Left lung (tissue), 10 donors: ENCODE data around the gene MYPOP. TPM values are rescaled to one million over a fixed set of nuclear protein-coding genes. Genes with fewer than 3 reads are reported as not detected.
A peak's percentile ranks its signal among the peaks of the same experiment; 100 is the strongest.

Experiments
- ATAC-seq: fragments of 200-7000 bp; cut with Tn5 transposase; one replicate; pipeline ENCODE4 v1.9.1; 2020; ENCODE audit warnings: moderate library complexity
- DNase-seq, 4 donors: peaks; one replicate each; pipeline ENCODE4 v3.0.0-alpha.2; 2013 to 2020
- H3K27ac ChIP-seq, 2 donors: fragments of 200-600 bp; sonication (generic) in 1 of 2; one replicate each; pipeline versions ENCODE4 v1.5.0 to v1.8.0; 2020 to 2021
- H3K27me3 ChIP-seq, 2 donors: fragments of 200-600 bp; sonication (generic) in 1 of 2; one replicate each; pipeline versions ENCODE4 v1.5.0 to v1.8.0; 2020 to 2021
- H3K36me3 ChIP-seq, 2 donors: fragments of 200-600 bp; sonication (generic) in 1 of 2; one replicate each; pipeline versions ENCODE4 v1.5.0 to v1.8.0; 2020 to 2021
- H3K4me1 ChIP-seq, 2 donors: fragments of 200-600 bp; one replicate each; pipeline ENCODE4 v1.8.0; 2021
- H3K4me3 ChIP-seq, 2 donors: fragments of 200-600 bp; sonication (generic) in 1 of 2; one replicate each; pipeline versions ENCODE4 v1.5.0 to v1.8.0; 2020 to 2021; ENCODE audit warnings: mild to moderate bottlenecking in 1 of 2
- H3K9me3 ChIP-seq, 2 donors: fragments of 200-600 bp; sonication (generic) in 1 of 2; one replicate each; pipeline versions ENCODE4 v1.5.0 to v1.8.0; 2020 to 2021
- intact Hi-C, 2 donors: fragments of 100-400 bp; cut with DNase I; formaldehyde crosslinking; loops; one replicate each; pipeline versions ENCODE4 v1.11.2 to v1.14.2; 2022
- polyA plus RNA-seq, 6 donors: library from polyadenylated mRNA; unstranded; fragments of 120-200 nt; gene quantifications; one replicate each; pipeline ENCODE4 v1.2.1, GENCODE V29; 2013; ENCODE audit not compliant: insufficient read length in 6 of 6
- total RNA-seq, 2 donors: library from RNA; stranded (reverse); fragmentation: NEBNext Ultra II Directional; extraction: Animal tissue kit (Norgen Biotek cat#: 25700); gene quantifications; one replicate each; pipeline ENCODE4 v1.2.1, GENCODE V29; 2021
- TF ChIP-seq, protein P1 (sequence below), 2 donors: fragments of 200-600 bp; sonication (generic) in 1 of 2; IDR thresholded peaks; one replicate each; pipeline versions ENCODE4 v1.5.0 to v1.8.0; 2021; ENCODE audit warnings: antibody characterized with exemption in 2 of 2
- donor health status: DM: no; HTN: yes; CAD: no.
- donor health status: DM: no; HTN: no; CAD: no.

The MYPOP gene
- total and polyA plus RNA-seq, 8 donors, result 3.6 to 8.7 (median 5.3) TPM

DNA sequence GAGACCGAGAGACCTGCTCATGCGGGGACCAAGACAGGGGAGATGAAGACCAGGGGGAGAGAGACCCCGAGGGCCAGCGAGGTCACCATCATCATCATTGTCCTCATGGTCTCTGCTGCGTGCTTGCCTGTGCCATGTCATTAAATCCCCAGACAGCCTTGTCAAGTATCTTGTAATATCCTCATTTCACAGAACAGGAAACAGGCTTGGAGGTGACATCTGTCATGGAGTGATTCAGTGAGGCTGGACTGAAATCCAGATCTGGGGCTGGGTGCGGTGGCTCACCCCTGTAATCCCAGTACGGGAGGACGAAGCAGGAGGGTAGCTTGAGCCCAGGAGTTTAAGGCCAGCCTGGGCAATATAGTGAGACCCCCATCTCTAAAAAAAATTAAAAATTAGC, 18.0 kb upstream of the MYPOP start:
- DNase-seq, result no peak
- ATAC-seq, result no peak
- no peak overlapping the region for H3K4me3 ChIP-seq
- TF ChIP-seq, protein P1, sequence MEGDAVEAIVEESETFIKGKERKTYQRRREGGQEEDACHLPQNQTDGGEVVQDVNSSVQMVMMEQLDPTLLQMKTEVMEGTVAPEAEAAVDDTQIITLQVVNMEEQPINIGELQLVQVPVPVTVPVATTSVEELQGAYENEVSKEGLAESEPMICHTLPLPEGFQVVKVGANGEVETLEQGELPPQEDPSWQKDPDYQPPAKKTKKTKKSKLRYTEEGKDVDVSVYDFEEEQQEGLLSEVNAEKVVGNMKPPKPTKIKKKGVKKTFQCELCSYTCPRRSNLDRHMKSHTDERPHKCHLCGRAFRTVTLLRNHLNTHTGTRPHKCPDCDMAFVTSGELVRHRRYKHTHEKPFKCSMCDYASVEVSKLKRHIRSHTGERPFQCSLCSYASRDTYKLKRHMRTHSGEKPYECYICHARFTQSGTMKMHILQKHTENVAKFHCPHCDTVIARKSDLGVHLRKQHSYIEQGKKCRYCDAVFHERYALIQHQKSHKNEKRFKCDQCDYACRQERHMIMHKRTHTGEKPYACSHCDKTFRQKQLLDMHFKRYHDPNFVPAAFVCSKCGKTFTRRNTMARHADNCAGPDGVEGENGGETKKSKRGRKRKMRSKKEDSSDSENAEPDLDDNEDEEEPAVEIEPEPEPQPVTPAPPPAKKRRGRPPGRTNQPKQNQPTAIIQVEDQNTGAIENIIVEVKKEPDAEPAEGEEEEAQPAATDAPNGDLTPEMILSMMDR (IDR thresholded peaks at IDR 0.05), result no peak
- H3K27ac ChIP-seq, result no peak overlapping the region
- H3K9me3 ChIP-seq, result no peaks in the 10 kb centered on the region
- intact Hi-C loops, result no loop called here
- peaks cover 0 to 33% of the 10 kb centered on the region in 2 donors for H3K27me3 ChIP-seq
- no peaks in the 10 kb centered on the region for H3K36me3 ChIP-seq
- no peaks in the 10 kb centered on the region for H3K4me1 ChIP-seq

DNA sequence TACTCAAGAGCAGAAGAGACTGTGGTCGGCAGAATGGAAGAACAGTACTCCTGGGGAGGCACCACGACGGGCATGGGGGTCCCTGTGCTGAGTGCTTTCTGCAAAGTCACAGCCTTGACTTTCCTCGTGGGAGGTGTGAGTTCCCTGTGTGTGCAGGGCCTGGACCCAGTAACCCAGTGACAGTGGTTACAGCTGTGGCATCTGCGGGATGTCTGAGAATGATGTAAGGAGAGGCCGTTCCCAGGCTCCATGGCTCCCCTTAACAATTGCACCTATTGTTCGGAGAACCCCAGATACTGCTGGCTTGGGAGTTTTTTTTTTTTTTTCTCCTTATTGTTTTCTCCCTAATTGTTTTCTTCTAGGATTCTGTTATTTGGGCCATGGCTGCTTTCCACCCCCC, 17.3 kb upstream of the MYPOP start:
- Histone ChIP-seq H3K27ac (no peak overlapping the region), H3K4me1 (no peaks in the 10 kb centered on the region), H3K27me3 (peaks cover 0 to 41% of the 10 kb centered on the region in 2 donors), H3K36me3 (no peaks in the 10 kb centered on the region), H3K4me3 (no peak overlapping the region), H3K9me3 (no peaks in the 10 kb centered on the region)
- DNase-seq (peak in 1 of 4 donors; percentile 28), ATAC-seq (no peak)
- TF ChIP-seq, protein P1 (IDR thresholded peaks at IDR 0.05), result no peak
- intact Hi-C loops, result no loop called here

DNA sequence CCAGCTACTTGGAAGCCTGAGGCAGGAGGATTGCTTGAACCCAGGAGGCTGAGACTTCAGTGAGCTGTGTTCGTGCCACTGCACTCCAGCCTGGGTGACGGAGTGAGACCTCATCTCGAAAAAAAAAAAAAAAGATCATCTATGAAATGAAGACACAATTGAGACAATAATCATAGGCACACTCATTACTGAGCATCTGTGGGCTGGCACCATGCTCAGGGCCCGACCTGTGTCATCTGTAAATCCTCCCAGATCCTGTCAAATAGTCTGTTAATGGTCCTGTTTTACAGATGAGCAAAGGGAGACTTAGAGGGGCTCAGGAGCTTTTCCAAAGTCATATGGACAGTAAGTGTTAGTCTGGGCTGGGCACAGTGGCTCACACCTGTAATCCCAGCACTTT, 16.3 kb upstream of the MYPOP start:
- Histone ChIP-seq H3K27me3 (peaks cover 0 to 50% of the 10 kb centered on the region in 2 donors), H3K9me3 (no peaks in the 10 kb centered on the region), H3K27ac (no peak overlapping the region), H3K36me3 (no peaks in the 10 kb centered on the region), H3K4me3 (no peak overlapping the region), H3K4me1 (no peaks in the 10 kb centered on the region)
- TF ChIP-seq, protein P1 (IDR thresholded peaks at IDR 0.05), result no peak
- DNase-seq (peak in 1 of 4 donors; percentile 14), ATAC-seq (no peak)
- intact Hi-C loops, result no loop called here

DNA sequence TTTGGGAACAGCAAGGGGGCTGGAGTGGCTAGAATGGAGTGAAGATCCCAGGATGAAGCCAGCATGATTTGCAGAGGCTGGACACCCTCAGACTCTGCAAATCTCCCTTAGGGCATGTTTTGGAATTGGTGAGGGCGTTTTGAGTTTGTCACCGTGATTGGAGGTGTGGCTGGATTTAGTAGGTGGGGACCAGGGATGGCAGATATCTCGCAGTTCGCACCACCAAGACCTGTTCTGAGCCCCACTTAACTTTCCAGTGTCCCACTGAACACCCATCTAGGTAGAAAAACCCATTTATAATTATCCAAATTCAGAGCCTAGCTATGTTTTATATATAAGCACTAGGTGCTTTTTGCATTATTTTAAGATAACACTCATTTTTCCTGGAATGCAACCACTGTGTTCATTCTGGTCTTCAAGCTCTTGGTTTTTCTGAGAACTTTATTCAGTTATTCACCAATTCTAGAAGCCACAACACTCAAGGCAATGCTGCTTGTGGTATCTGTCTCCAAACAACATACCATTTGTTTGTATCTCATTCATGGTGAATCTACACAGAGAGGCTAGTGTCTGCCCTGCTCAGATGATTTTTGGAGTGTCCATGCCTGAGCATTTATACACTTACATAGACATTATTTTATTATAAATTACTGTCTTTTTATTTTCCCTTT, 15.1 kb upstream of the MYPOP start:
- intact Hi-C loops, result no loop called here

More for the DNA sequence above, 15.1 kb upstream of the MYPOP start:
- Histone ChIP-seq H3K27ac (no peak overlapping the region), H3K36me3 (no peaks in the 10 kb centered on the region), H3K9me3 (no peaks in the 10 kb centered on the region), H3K4me1 (no peaks in the 10 kb centered on the region), H3K4me3 (no peak overlapping the region), H3K27me3 (peaks cover 0 to 50% of the 10 kb centered on the region in 2 donors)
- TF ChIP-seq, protein P1 (IDR thresholded peaks at IDR 0.05), result no peak
- ATAC-seq, result no peak
- DNase-seq, result no peak
